Globus pallidus (tissue), 1 donor: Measurements from ENCODE around the gene CYP2A7.
"Not testable (repeated sequence)": the region's sequence is repeated elsewhere in the genome, so short reads cannot be mapped to it uniquely, and the experiment has no call there.

Experiments
- DNase-seq: peaks from one replicate; pipeline ENCODE4 v3.0.0-alpha.2; 2015; ENCODE audit warnings: low spot score

Gene CYP2A7

GRCh38 chr19:40899964-40900363, 17.9 kb upstream of the CYP2A7 start:
- DNase-seq = not testable (repeated sequence)

- not testable (repeated sequence) for DNase-seq
Observed at GRCh38 chr19:40896843-40897789, 15.1 kb upstream of the CYP2A7 start.

- no peak for DNase-seq
Observed at GRCh38 chr19:40896418-40896796, 14.4 kb upstream of the CYP2A7 start.

GRCh38 chr19:40893112-40893511, 11.1 kb upstream of the CYP2A7 start:
- no peak for DNase-seq

GRCh38 chr19:40889366-40889765, 7.3 kb upstream of the CYP2A7 start:
- DNase-seq = no peak

- DNase-seq = no peak
Observed at GRCh38 chr19:40888191-40888590, 6.2 kb upstream of the CYP2A7 start.

GRCh38 chr19:40884187-40884931, 2.3 kb upstream of the CYP2A7 start:
- DNase-seq = not testable (repeated sequence)

- DNase-seq = not testable (repeated sequence)
Observed at GRCh38 chr19:40879349-40879748, 2.7 kb downstream of the CYP2A7 start.

GRCh38 chr19:40875526-40875951, 6.5 kb downstream of the CYP2A7 start:
- DNase-seq = not testable (repeated sequence)

GRCh38 chr19:40874874-40875273, 7.2 kb downstream of the CYP2A7 start:
- DNase-seq = not testable (repeated sequence)

- not testable (repeated sequence) for DNase-seq
Observed at GRCh38 chr19:40873873-40874272, 8.2 kb downstream of the CYP2A7 start.

- DNase-seq = no peak
Observed at GRCh38 chr19:40872209-40872608, 9.8 kb downstream of the CYP2A7 start.

- no peak for DNase-seq
Observed at GRCh38 chr19:40867701-40868100, 14.3 kb downstream of the CYP2A7 start.

- DNase-seq = not testable (repeated sequence)
Observed at GRCh38 chr19:40864739-40865496, 17.1 kb downstream of the CYP2A7 start.

- DNase-seq = no peak
Observed at GRCh38 chr19:40862785-40863184, 19.2 kb downstream of the CYP2A7 start.

- no peak for DNase-seq
Observed at GRCh38 chr19:40862333-40862732, 19.7 kb downstream of the CYP2A7 start.

GRCh38 chr19:40858109-40858508, 23.9 kb downstream of the CYP2A7 start:
- DNase-seq = no peak

- not testable (repeated sequence) for DNase-seq
Observed at GRCh38 chr19:40852467-40853152, 29.4 kb downstream of the CYP2A7 start.

GRCh38 chr19:40850277-40850676, 31.8 kb downstream of the CYP2A7 start, which contains the start of gene CYP2A6:
Gene CYP2A6 (minus strand): TSS chr19:40850447. CDS start chr19:40850426, 21 bp downstream.
- not testable (repeated sequence) for DNase-seq

GRCh38 chr19:40846722-40847121, 35.3 kb downstream of the CYP2A7 start:
- DNase-seq = not testable (repeated sequence)

GRCh38 chr19:40843653-40844052, 38.4 kb downstream of the CYP2A7 start:
- DNase-seq = not testable (repeated sequence)
